ENCODE data around the gene C5orf46.
"Not testable (repeated sequence)": the region's sequence is repeated elsewhere in the genome, so short reads cannot be mapped to it uniquely, and the experiment has no call there.

Gene C5orf46

DNA sequence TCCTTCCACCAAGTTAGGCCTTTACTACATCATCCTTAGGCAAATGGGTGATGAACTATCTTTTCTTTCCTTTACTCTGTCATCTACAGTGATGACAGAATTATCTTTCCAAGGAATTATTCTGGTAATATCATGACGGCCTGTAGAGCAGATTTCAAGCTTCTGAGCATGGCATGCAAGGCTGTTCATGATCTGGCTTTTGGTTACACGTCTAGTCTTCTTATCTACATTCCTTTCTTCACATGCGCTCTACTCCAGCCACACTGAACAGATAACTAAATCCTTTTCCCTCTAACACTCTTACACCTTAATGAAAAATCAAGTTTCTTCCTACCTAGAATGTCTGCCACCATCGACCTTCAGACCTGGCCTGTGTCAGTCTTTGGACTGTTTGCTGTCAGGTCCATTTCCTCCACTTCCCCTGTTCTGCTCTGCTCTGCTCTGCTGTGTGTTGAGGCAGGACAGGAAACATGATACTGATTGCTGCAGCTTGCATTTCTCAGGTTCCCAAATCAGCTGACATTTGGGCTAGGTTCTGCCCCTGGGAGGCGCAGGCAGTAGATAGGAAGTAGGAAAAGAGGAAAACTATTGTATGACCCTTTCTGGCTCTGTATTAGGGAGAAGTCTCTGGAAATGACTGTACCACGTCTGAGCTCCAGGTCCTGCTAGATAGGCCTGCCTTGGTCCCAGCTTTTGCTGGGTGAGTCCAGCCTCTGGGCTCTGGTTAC lies 23.6 kb downstream of the C5orf46 start:
- DNase-seq: no peak
- no peaks in the 10 kb centered on the region for H3K4me1 Mint-ChIP-seq (ENCODE audit: low read depth in 2 of 2)
- no peak for ATAC-seq (replicated peaks)
- H3K27ac Mint-ChIP-seq: no peak overlapping the region
- no peaks in the 10 kb centered on the region for H3K36me3 Mint-ChIP-seq (ENCODE audit: insufficient read depth)
- peaks cover 23 to 24% of the 10 kb centered on the region in 2 donors for H3K27me3 Mint-ChIP-seq
- H3K9me3 Mint-ChIP-seq: no peaks in the 10 kb centered on the region
- H3K4me3 Mint-ChIP-seq: no peak overlapping the region

- Mint-ChIP-seq H3K27ac (no peak overlapping the region), H3K9me3 (no peaks in the 10 kb centered on the region), H3K27me3 (peaks cover 23% of the 10 kb centered on the region in 2 donors), H3K4me1 (ENCODE audit: low read depth in 2 of 2) (no peaks in the 10 kb centered on the region), H3K4me3 (no peak overlapping the region), H3K36me3 (ENCODE audit: insufficient read depth) (no peaks in the 10 kb centered on the region)
- DNase-seq (no peak), ATAC-seq (replicated peaks) (no peak)
These were observed 25.9 kb downstream of the C5orf46 start for GRCh38 chr5:147880487-147880886.

DNA sequence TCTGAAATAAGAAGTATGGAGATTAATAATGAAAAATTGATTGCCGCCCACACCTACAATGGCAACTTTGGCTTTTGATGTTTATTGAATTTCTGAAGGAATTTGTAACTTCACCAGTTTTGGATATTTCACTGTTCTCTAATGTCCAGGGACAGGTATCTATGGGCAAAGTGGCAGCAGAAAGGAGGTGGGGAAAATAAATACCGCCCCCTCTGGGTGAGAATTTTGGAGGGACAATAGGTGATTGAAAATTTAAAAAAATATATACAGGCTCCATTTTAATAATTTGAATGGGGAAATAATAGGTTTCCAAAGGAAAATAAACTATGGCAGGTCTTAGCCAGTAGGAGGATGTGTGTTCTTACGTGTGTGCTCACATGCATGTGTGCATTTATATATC lies 26.6 kb downstream of the C5orf46 start:
- Mint-ChIP-seq H3K4me3 (no peak overlapping the region), H3K27me3 (peaks cover 21 to 23% of the 10 kb centered on the region in 2 donors), H3K9me3 (no peaks in the 10 kb centered on the region), H3K4me1 (ENCODE audit: low read depth in 2 of 2) (no peaks in the 10 kb centered on the region), H3K36me3 (ENCODE audit: insufficient read depth) (no peaks in the 10 kb centered on the region), H3K27ac (no peak overlapping the region)
- DNase-seq (no peak), ATAC-seq (replicated peaks) (no peak)

DNA sequence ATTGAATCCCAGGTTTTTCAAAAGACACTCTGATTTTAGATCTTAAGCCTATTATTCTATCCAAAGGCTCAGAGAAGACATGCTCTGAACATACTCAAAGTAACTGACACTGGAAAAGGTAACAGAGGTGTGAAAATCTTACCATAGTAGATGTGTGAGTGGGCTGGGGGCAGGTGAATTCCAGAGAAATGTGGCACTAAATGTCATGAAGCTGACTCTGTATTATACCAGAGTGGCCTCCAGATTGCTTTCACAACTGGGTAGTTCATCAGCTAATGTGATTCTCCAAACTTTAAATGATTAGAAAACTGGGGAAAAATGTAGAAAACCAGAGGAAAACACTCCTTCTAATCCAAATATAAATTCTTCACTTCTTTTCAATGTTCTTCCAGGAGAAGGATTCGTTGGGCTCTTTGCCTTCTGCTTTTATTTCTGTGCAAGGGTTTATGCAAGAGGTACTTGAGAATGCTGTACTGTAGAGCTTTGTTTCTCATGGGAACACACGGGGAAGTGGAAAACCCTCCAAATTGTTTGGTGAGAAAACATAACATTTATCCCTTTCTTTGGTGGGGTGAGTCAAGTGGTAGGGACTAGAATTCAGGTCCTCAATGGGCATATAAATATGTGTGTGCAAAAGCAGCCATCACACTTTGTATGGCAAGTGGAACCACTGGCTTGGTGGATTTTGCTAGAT lies 28.1 kb downstream of the C5orf46 start, which contains the start of gene SCGB3A2:
Gene SCGB3A2, plus strand, starts transcription at position 646 of the 694 bp plus-strand sequence. CDS start 93 bp downstream, outside the sequence.
- ATAC-seq (replicated peaks): no peak
- no peaks in the 10 kb centered on the region for H3K9me3 Mint-ChIP-seq
- no peaks in the 10 kb centered on the region for H3K4me1 Mint-ChIP-seq (ENCODE audit: low read depth in 2 of 2)
- no peaks in the 10 kb centered on the region for H3K36me3 Mint-ChIP-seq (ENCODE audit: insufficient read depth)
- no peak for DNase-seq
- H3K27ac Mint-ChIP-seq: no peak within 1 kb of the TSS
- peaks cover 31 to 33% of the 10 kb centered on the region in 2 donors for H3K27me3 Mint-ChIP-seq
- H3K4me3 Mint-ChIP-seq: no peak within 1 kb of the TSS

- H3K27ac Mint-ChIP-seq: no peak overlapping the region
- ATAC-seq (replicated peaks): no peak
- no peak for DNase-seq
- peaks cover 39 to 49% of the 10 kb centered on the region in 2 donors for H3K27me3 Mint-ChIP-seq
- no peaks in the 10 kb centered on the region for H3K36me3 Mint-ChIP-seq (ENCODE audit: insufficient read depth)
- no peak overlapping the region for H3K4me3 Mint-ChIP-seq
- H3K9me3 Mint-ChIP-seq: no peaks in the 10 kb centered on the region
- H3K4me1 Mint-ChIP-seq (ENCODE audit: low read depth in 2 of 2): no peaks in the 10 kb centered on the region
These were observed 29.7 kb downstream of the C5orf46 start for GRCh38 chr5:147876626-147877025.

DNA sequence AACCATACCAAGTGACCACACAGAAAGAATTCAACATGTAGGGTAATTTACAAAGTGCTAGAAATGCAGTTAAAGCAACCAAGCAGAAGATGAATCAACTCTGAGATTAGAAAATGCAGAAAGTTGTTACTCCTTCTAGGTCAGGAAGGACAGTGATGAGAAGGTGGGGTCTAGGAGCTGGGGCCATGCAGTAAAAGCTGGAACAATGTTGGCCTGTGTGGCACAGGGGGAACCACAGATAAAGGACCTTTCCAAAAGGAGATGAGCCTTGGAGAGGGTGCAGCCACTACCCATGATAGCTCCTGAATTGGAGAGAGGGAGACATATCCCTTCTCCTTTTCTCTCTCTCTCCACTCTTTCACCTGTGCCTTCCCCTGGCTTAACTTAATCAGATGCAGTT lies 30.2 kb downstream of the C5orf46 start:
- H3K27me3 Mint-ChIP-seq: peaks cover 41 to 50% of the 10 kb centered on the region in 2 donors
- H3K9me3 Mint-ChIP-seq: no peaks in the 10 kb centered on the region
- ATAC-seq (replicated peaks) (no peak), DNase-seq (no peak)
- no peaks in the 10 kb centered on the region for H3K4me1 Mint-ChIP-seq (ENCODE audit: low read depth in 2 of 2)
- H3K36me3 Mint-ChIP-seq (ENCODE audit: insufficient read depth): no peaks in the 10 kb centered on the region
- H3K4me3 Mint-ChIP-seq: no peak overlapping the region
- H3K27ac Mint-ChIP-seq: no peak overlapping the region

- DNase-seq: no peak
- H3K27me3 Mint-ChIP-seq: peaks cover 42 to 45% of the 10 kb centered on the region in 2 donors
- ATAC-seq (replicated peaks): no peak
- no peak overlapping the region for H3K4me3 Mint-ChIP-seq
- H3K4me1 Mint-ChIP-seq (ENCODE audit: low read depth in 2 of 2): no peaks in the 10 kb centered on the region
- H3K27ac Mint-ChIP-seq: no peak overlapping the region
- no peaks in the 10 kb centered on the region for H3K9me3 Mint-ChIP-seq
- H3K36me3 Mint-ChIP-seq (ENCODE audit: insufficient read depth): no peaks in the 10 kb centered on the region
These were observed 31.4 kb downstream of the C5orf46 start for GRCh38 chr5:147874910-147875367.

- H3K36me3 Mint-ChIP-seq (ENCODE audit: insufficient read depth); DNase-seq; ATAC-seq (replicated peaks); H3K9me3 Mint-ChIP-seq; H3K4me1 Mint-ChIP-seq (ENCODE audit: low read depth in 2 of 2); H3K4me3 Mint-ChIP-seq; H3K27ac Mint-ChIP-seq: not testable (repeated sequence)
- peaks cover 39 to 40% of the 10 kb centered on the region in 2 donors for H3K27me3 Mint-ChIP-seq
These were observed 32.0 kb downstream of the C5orf46 start for GRCh38 chr5:147874118-147874875.

DNA sequence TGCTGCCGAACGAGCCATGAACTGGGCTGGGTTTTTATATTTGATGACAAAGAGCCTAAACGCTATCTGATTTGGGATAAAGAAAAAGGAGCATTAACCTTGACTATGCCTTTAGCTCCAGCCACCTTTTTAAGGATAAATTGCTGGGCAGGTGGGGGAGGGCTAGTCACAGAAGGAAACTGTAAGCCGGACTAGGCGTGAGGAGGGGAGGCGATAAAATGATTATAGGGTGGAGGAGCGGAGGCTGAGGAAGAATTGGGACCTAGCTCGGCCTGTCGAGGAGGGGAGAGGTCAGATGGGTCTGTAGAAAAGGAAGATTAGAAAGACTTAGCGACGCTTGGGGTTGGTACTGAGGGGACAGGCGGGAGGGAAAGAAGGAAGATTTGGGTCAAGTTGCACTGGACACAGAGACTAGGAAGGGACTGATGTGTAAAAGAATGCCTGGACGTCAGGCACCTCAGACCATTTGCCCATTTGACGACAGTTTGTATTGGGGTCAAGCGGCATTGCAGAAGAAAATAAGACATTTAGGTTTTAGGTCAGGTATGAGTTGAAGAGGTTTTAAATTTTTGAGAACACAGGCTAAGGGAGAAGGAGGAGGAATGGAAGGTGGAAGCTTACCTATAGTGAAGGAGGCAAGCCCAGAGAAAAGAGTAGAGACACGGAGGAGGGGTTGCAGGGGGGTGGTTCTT lies 33.4 kb downstream of the C5orf46 start:
- not testable (repeated sequence) for H3K9me3 Mint-ChIP-seq; H3K4me1 Mint-ChIP-seq (ENCODE audit: low read depth in 2 of 2); H3K27ac Mint-ChIP-seq

DNA sequence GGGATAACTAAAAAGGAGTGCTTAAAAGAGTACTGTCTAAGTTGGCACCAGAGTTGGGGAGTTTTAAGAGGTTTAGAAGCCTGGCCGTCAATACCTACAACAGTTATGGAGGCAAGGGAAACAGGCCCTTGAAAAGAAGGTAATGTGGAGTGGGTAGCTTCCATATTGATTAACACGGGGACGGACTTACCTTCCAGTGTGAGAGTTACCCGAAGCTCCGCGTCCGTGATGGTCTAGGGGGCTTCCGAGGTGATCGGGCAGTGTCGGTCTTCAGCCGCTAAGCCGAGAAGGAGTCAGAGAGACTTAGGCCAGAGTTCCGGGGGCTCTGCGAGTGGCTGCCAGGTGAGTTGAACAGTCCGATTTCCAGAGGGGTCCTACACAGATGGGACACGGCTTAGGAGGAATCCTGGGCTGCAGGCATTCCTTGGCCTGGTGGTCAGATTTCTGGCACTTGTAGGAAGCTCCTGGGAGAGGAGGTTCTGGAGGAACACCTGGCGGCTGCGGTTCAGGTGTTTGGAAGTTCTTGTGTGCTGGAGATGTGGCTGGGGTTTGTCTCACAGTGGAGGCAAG lies 34.3 kb downstream of the C5orf46 start:
- H3K27me3 Mint-ChIP-seq: peaks cover 37 to 46% of the 10 kb centered on the region in 2 donors
- not testable (repeated sequence) for H3K4me1 Mint-ChIP-seq (ENCODE audit: low read depth in 2 of 2); DNase-seq; H3K27ac Mint-ChIP-seq; H3K36me3 Mint-ChIP-seq (ENCODE audit: insufficient read depth); ATAC-seq (replicated peaks); H3K9me3 Mint-ChIP-seq; H3K4me3 Mint-ChIP-seq

More for the DNA sequence above, 33.4 kb downstream of the C5orf46 start:
- H3K36me3 Mint-ChIP-seq (ENCODE audit: insufficient read depth); ATAC-seq (replicated peaks); DNase-seq; H3K4me3 Mint-ChIP-seq: not testable (repeated sequence)
- peaks cover 37 to 43% of the 10 kb centered on the region in 2 donors for H3K27me3 Mint-ChIP-seq

DNA sequence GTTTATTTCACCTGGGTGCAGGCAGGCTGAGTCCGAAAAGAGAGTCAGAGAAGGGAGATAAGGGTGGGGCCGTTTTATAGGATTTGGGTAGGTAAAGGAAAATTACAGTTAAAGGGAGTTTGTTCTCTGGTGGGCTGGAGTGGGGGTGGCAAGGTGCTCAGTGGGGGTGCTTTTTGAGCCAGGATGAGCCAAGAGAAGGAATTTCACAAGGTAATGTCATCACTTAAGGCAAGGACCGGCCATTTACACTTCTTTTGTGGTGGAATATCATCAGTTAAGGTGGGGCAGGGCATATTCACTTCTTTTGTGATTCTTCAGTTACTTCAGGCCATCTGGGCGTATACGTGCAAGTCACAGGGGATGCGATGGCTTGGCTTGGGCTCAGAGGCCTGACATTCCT lies 36.4 kb downstream of the C5orf46 start:
- H3K4me3 Mint-ChIP-seq; DNase-seq; H3K36me3 Mint-ChIP-seq (ENCODE audit: insufficient read depth); ATAC-seq (replicated peaks); H3K27ac Mint-ChIP-seq; H3K4me1 Mint-ChIP-seq (ENCODE audit: low read depth in 2 of 2); H3K9me3 Mint-ChIP-seq: not testable (repeated sequence)
- peaks cover 48 to 62% of the 10 kb centered on the region in 2 donors for H3K27me3 Mint-ChIP-seq

DNA sequence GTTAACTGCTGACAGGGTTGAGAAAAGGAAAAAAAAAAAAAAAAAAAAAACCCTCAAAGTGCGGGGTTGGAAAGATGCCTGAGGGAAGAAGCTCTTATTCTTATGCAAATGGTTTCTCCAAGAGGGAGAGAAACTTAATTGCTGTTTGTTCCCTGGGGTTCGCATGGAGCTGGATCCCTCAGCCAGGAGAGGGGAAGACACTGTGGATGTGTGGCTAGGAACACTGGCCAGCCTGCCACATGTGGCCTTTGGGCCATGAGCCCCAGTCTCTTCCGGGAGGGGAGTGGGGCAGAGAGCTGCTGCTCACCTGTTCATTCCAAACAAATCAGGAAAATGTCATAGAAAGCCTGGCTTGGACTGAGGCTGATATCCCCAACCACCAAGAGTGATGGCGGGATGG lies 37.2 kb downstream of the C5orf46 start:
- Mint-ChIP-seq H3K9me3 (no peaks in the 10 kb centered on the region), H3K36me3 (ENCODE audit: insufficient read depth) (no peaks in the 10 kb centered on the region), H3K4me1 (ENCODE audit: low read depth in 2 of 2) (no peaks in the 10 kb centered on the region), H3K27ac (no peak overlapping the region), H3K4me3 (no peak overlapping the region), H3K27me3 (peaks cover 53 to 57% of the 10 kb centered on the region in 2 donors)
- DNase-seq (no peak), ATAC-seq (replicated peaks) (no peak)

Measured in effector memory CD8-positive, alpha-beta T cell (primary cell).